Calu3 (cell line): ENCODE measurements around the gene PCDHA6. TPM values are rescaled to one million over a fixed set of nuclear protein-coding genes. Genes with fewer than 3 reads are reported as not detected.

ENCODE experiments used
- BruUV-seq: library from RNA; stranded (reverse); fragments of 400-500 nt; replicated peaks from 2 replicates; lab custom pipeline; 2021; lab: Mats Ljungman, UMichigan
- CTCF ChIA-PET: fragments of 300-600 bp; sonication (Branson Sonifier 250); formaldehyde crosslinking; loops from one replicate; lab custom pipeline; 2022; ENCODE audit warnings: antibody characterized with exemption; lab: Charles Lee
- DNase-seq: peaks from one replicate; pipeline ENCODE4 v3.0.0; 2022
- H3K27ac Mint-ChIP-seq: one replicate; pipeline ENCODE4 v1.8.0; 2022; ENCODE audit warnings: mixed read lengths; ENCODE audit not compliant: unreplicated experiment
- H3K27me3 Mint-ChIP-seq: one replicate; pipeline ENCODE4 v1.8.0; 2022; ENCODE audit warnings: mixed read lengths; ENCODE audit not compliant: unreplicated experiment
- H3K36me3 Mint-ChIP-seq: one replicate; pipeline ENCODE4 v1.8.0; 2022; ENCODE audit warnings: mild to moderate bottlenecking, moderate library complexity, mixed read lengths; ENCODE audit not compliant: insufficient read depth, unreplicated experiment
- H3K4me1 Mint-ChIP-seq: one replicate; pipeline ENCODE4 v1.8.0; 2022; ENCODE audit warnings: mild to moderate bottlenecking, low read depth, mixed read lengths; ENCODE audit not compliant: unreplicated experiment
- H3K4me3 Mint-ChIP-seq: one replicate; pipeline ENCODE4 v1.8.0; 2022; ENCODE audit warnings: mild to moderate bottlenecking, low read depth, moderate library complexity, mixed read lengths; ENCODE audit not compliant: unreplicated experiment
- H3K9me3 Mint-ChIP-seq: one replicate; pipeline ENCODE4 v1.8.0; 2022; ENCODE audit warnings: low read depth, mixed read lengths; ENCODE audit not compliant: unreplicated experiment
- intact Hi-C: fragments of 100-400 bp; cut with micrococcal nuclease; formaldehyde crosslinking; loops from one replicate; pipeline ENCODE4 v1.10.0; 2022; ENCODE audit not compliant: unreplicated experiment
- total RNA-seq: library from RNA; stranded (reverse); gene quantifications from 2 replicates; pipeline ENCODE4 v1.2.3, GENCODE V29; 2022
- TF ChIP-seq, protein P1 (sequence below): fragments of 200-600 bp; IDR thresholded peaks from one replicate; pipeline ENCODE4 v1.8.0; 2022; ENCODE audit warnings: antibody characterized with exemption; ENCODE audit not compliant: unreplicated experiment

Gene PCDHA6
- total RNA-seq, 1 experiment from 2014 or later: 1.2 TPM

DNA sequence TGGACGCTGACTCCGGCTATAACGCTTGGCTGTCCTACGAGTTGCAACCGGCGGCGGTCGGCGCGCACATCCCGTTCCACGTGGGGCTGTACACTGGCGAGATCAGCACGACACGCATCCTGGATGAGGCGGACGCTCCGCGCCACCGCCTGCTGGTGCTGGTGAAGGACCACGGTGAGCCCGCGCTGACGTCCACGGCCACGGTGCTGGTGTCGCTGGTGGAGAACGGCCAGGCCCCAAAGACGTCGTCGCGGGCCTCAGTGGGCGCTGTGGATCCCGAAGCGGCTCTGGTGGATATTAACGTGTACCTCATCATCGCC is 49.5 kb downstream of the PCDHA6 start:
- Mint-ChIP-seq H3K4me3 (no peak overlapping the region), H3K4me1 (no peaks in the 10 kb centered on the region), H3K27ac (no peak overlapping the region), H3K27me3 (no peaks in the 10 kb centered on the region), H3K9me3 (peaks cover 5% of the 10 kb centered on the region), H3K36me3 (no peaks in the 10 kb centered on the region)
- intact Hi-C loops: no loop called here
- no peak for DNase-seq
- CTCF ChIA-PET: no interaction called here
- BruUV-seq: no TSS peak
- TF ChIP-seq, protein P1, sequence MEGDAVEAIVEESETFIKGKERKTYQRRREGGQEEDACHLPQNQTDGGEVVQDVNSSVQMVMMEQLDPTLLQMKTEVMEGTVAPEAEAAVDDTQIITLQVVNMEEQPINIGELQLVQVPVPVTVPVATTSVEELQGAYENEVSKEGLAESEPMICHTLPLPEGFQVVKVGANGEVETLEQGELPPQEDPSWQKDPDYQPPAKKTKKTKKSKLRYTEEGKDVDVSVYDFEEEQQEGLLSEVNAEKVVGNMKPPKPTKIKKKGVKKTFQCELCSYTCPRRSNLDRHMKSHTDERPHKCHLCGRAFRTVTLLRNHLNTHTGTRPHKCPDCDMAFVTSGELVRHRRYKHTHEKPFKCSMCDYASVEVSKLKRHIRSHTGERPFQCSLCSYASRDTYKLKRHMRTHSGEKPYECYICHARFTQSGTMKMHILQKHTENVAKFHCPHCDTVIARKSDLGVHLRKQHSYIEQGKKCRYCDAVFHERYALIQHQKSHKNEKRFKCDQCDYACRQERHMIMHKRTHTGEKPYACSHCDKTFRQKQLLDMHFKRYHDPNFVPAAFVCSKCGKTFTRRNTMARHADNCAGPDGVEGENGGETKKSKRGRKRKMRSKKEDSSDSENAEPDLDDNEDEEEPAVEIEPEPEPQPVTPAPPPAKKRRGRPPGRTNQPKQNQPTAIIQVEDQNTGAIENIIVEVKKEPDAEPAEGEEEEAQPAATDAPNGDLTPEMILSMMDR: no peak

Other genes starting within 250 kb of the PCDHA6 start
- 0.73 and 1.1 TPM in 2 replicates for gene CD14, start 194.8 kb upstream of the PCDHA6 start, total RNA-seq
- 28.5 and 30.9 TPM in 2 replicates for gene TMCO6, start 188.5 kb upstream of the PCDHA6 start, total RNA-seq
- gene NDUFA2, start 180.3 kb upstream of the PCDHA6 start, total RNA-seq: 71.3 and 71.4 TPM in 2 replicates
- 115 and 130 TPM in 2 replicates for gene IK, start 180.1 kb upstream of the PCDHA6 start, total RNA-seq
- 54.2 and 59.8 TPM in 2 replicates for gene WDR55, start 163.1 kb upstream of the PCDHA6 start, total RNA-seq
- 2.8 and 2.9 TPM in 2 replicates for gene DND1, start 154.4 kb upstream of the PCDHA6 start, total RNA-seq
- 75.8 and 79.9 TPM in 2 replicates for gene HARS1, start 136.6 kb upstream of the PCDHA6 start, total RNA-seq
- gene HARS2, start 136.5 kb upstream of the PCDHA6 start, total RNA-seq: 45.1 TPM in 2 replicates
- gene ZMAT2, start 127.5 kb upstream of the PCDHA6 start, total RNA-seq: 75.9 and 83.3 TPM in 2 replicates
- gene PCDHA1, start 41.8 kb upstream of the PCDHA6 start, total RNA-seq: 0.73 and 0.83 TPM in 2 replicates
- 0.12 and 0.19 TPM in 2 replicates for gene PCDHA2, start 33.1 kb upstream of the PCDHA6 start, total RNA-seq
- 0.10 and 0.31 TPM in 2 replicates for gene PCDHA3, start 26.9 kb upstream of the PCDHA6 start, total RNA-seq
- gene PCDHA4, start 20.9 kb upstream of the PCDHA6 start, total RNA-seq: 4.8 and 5.8 TPM in 2 replicates
- 0.81 and 1.5 TPM in 2 replicates for gene PCDHA5, start 6.3 kb upstream of the PCDHA6 start, total RNA-seq
- 0.95 and 1.2 TPM in 2 replicates for gene PCDHA7, start 6.3 kb downstream of the PCDHA6 start, total RNA-seq
- gene PCDHA8, start 13.2 kb downstream of the PCDHA6 start, total RNA-seq: 1.1 and 1.3 TPM in 2 replicates
- gene PCDHA9, start 20.4 kb downstream of the PCDHA6 start, total RNA-seq: 0.59 and 0.66 TPM in 2 replicates
- 0.78 and 0.91 TPM in 2 replicates for gene PCDHA10, start 27.9 kb downstream of the PCDHA6 start, total RNA-seq
- 0.64 and 1.3 TPM in 2 replicates for gene PCDHA11, start 41.0 kb downstream of the PCDHA6 start, total RNA-seq
- gene PCDHA12, start 47.3 kb downstream of the PCDHA6 start, total RNA-seq: 0.64 and 0.78 TPM in 2 replicates
- gene PCDHA13, start 54.2 kb downstream of the PCDHA6 start, total RNA-seq: 2.0 and 2.3 TPM in 2 replicates
- 2.8 and 3.7 TPM in 2 replicates for gene PCDHAC1, start 98.3 kb downstream of the PCDHA6 start, total RNA-seq
- 12.6 and 17.1 TPM in 2 replicates for gene PCDHAC2, start 138.5 kb downstream of the PCDHA6 start, total RNA-seq
- gene PCDHB1, start 223.4 kb downstream of the PCDHA6 start, total RNA-seq: not detected in 2 replicates